HG02678 (cell line): Measurements from ENCODE around the gene KIR2DL3.
"Not testable (repeated sequence)": the region's sequence is repeated elsewhere in the genome, so short reads cannot be mapped to it uniquely, and the experiment has no call there.

Experiments
- ATAC-seq: cut with Tn5 transposase; IDR thresholded peaks from one replicate; pipeline ENCODE4 v1.9.1; 2021; ENCODE audit warnings: mild to moderate bottlenecking, moderate library complexity; ENCODE audit not compliant: unreplicated experiment

The KIR2DL3 gene

GRCh38 chr19:54741950-54742349 lies 3.6 kb downstream of the KIR2DL3 start:
- ATAC-seq = not testable (repeated sequence)

- not testable (repeated sequence) for ATAC-seq
These were observed 5.8 kb downstream of the KIR2DL3 start for GRCh38 chr19:54744080-54744479.

GRCh38 chr19:54747614-54748322 lies 9.5 kb downstream of the KIR2DL3 start:
- ATAC-seq = not testable (repeated sequence)

- not testable (repeated sequence) for ATAC-seq
These were observed 12.0 kb downstream of the KIR2DL3 start for GRCh38 chr19:54750276-54750675.

- ATAC-seq = not testable (repeated sequence)
These were observed 18.1 kb downstream of the KIR2DL3 start for GRCh38 chr19:54756204-54757110.

GRCh38 chr19:54758577-54758976 lies 20.3 kb downstream of the KIR2DL3 start:
- ATAC-seq = not testable (repeated sequence)

GRCh38 chr19:54764219-54764618 lies 25.9 kb downstream of the KIR2DL3 start:
- not testable (repeated sequence) for ATAC-seq

- not testable (repeated sequence) for ATAC-seq
These were observed 28.2 kb downstream of the KIR2DL3 start for GRCh38 chr19:54766464-54766863.

GRCh38 chr19:54769646-54770045 lies 31.3 kb downstream of the KIR2DL3 start, which contains the start of gene KIR2DL1:
TSS of gene KIR2DL1 (plus strand) at chr19:54769793. CDS start at chr19:54769851, 58 bp downstream.
- not testable (repeated sequence) for ATAC-seq

GRCh38 chr19:54770511-54770910 lies 32.2 kb downstream of the KIR2DL3 start:
- not testable (repeated sequence) for ATAC-seq

GRCh38 chr19:54771018-54771960 lies 33.0 kb downstream of the KIR2DL3 start:
- not testable (repeated sequence) for ATAC-seq

GRCh38 chr19:54772666-54773065 lies 34.4 kb downstream of the KIR2DL3 start:
- not testable (repeated sequence) for ATAC-seq

GRCh38 chr19:54775095-54775815 lies 36.9 kb downstream of the KIR2DL3 start:
- ATAC-seq = not testable (repeated sequence)

- ATAC-seq = not testable (repeated sequence)
These were observed 37.5 kb downstream of the KIR2DL3 start for GRCh38 chr19:54775830-54776229.

GRCh38 chr19:54777851-54778250 lies 39.5 kb downstream of the KIR2DL3 start:
- not testable (repeated sequence) for ATAC-seq

- ATAC-seq = not testable (repeated sequence)
These were observed 40.6 kb downstream of the KIR2DL3 start for GRCh38 chr19:54778896-54779295.

- ATAC-seq = not testable (repeated sequence)
These were observed 44.6 kb downstream of the KIR2DL3 start for GRCh38 chr19:54782916-54783315.

- not testable (repeated sequence) for ATAC-seq
These were observed 47.9 kb downstream of the KIR2DL3 start for GRCh38 chr19:54786091-54786723.

- not testable (repeated sequence) for ATAC-seq
These were observed 49.8 kb downstream of the KIR2DL3 start for GRCh38 chr19:54788154-54788553.
